Activated CD4-positive, alpha-beta T cell treated with anti-CD3 and anti-CD28 coated beads, Interleukin-2, amount 50 U/mL, for 48 hours (primary cell): ENCODE results near the gene TAAR5.
"Not testable (repeated sequence)": the region's sequence is repeated elsewhere in the genome, so short reads cannot be mapped to it uniquely, and the experiment has no call there.

Experiments
- DNase-seq, 2 experiments: peaks; one replicate each; pipeline ENCODE4 v3.0.0-alpha.2; 2020

TAAR5 gene

DNA sequence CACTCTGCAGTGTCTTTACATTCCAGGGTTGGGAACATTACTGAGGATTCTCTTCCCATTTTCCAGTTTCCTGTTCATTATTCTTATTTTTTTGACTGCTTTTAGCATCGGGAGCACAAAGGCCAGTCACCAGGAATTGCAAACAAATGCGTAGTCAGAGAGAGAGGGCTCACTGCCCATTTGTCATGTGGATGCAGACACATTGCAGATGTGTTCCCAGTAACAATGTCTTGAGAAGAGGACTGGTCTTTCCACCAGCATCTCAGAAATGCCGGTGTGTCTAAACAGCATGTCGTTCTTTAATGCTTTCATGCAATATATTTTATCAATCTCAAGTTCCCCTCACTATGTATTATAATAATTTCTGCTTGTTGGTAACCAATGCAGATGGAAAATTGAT, 20.4 kb downstream of the TAAR5 start:
- DNase-seq, result no peak

DNA sequence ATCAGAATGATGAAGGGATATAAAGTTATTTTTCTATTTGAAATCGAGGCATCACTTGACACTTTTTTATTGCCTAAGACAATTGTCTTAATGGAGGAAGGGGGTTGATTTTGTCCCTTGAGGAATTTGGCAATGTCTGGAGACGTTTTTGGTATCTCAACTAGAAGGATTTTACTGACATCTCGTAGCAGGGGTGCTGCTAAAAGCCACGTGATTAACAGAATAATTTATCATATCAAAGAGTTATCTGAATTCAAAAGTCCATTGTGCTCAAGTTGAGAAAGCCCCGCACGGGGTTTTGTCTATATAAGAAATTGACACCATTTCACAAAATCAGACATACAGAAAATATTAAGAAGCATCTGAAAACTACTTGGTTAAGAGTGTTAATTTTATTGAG, 20.9 kb downstream of the TAAR5 start:
- no peak for DNase-seq

DNA sequence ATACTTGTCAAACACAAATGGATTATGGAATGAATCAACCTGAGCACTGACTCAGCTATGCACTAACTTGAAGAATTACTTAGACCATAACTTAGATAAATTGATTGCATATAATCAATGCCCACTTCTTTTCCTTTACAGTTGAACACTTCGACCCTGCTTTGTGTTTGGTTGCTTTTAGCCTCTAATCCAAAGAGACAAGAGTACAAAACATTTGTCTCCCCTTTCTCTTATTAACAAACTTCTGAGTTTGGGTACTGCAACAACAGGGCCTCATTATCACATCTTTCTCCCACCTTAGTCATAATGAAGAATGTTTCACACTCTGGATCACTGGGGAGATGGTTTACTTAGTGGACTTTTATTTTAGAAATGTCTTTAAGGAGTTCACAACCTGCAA, 22.0 kb downstream of the TAAR5 start:
- DNase-seq, result no peak

DNA sequence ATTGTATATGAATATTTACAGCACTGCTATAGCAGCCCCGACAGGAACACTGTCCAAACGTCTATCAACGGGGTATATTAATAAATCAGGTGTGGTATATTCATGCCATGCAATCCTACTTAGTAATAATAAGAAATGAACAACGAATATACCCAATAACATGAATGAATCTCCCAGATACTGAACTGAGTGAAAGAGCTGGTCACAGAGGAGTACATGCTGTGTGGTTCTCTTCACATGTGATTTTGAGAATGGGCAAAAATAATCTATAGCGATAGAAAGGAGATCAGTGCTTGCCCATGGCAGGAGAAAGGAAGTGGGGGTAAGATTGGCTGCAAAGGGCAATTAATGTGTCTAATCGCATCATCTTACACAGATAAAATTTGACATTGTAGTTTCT, 23.1 kb downstream of the TAAR5 start:
- no peak for DNase-seq

DNA sequence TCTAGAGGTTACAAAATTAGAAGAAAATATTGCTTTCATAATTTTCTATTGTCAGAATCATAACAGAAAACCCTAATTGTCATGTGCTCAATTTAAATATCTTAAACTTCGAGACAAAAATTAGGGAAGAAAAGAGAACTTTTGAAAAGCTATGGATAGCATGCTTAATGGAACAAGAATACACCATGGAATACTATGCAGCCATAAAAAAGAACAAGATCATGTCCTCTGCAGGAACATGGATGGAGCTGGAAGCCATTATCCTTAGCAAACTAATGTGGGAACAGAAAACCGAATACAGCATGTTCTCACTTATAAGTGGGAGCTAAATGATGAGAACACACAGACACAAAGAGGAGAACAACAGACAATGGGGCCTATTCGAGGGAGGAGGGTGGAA, 29.5 kb downstream of the TAAR5 start:
- DNase-seq, result not testable (repeated sequence)

- no peak for DNase-seq
Measured at GRCh38 chr6:132552372-132552771, 37.2 kb downstream of the TAAR5 start, which contains the start of gene TAAR8. TSS of gene TAAR8 (plus strand) at chr6:132552672. CDS start at chr6:132552693, 21 bp downstream.

DNA sequence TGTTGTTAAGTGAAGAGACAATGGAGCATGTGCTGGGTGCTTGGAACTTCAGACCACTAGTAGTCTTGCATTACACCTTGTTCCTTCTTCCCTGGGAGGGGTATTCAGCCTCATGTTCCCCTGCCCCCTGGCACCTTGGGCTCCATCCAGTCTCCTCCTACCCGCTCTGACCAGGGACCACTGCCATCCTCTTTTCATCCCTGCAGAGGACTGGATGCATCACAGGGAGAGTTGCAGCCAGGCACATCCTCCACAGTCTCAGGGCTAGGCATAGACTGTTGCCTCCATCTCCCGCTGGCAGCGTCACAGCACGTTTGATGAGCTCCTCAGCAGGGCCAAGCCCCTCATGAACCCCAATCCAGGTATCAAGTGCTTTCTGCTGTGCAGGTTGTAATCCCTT, 38.3 kb downstream of the TAAR5 start:
- DNase-seq, result no peak

DNA sequence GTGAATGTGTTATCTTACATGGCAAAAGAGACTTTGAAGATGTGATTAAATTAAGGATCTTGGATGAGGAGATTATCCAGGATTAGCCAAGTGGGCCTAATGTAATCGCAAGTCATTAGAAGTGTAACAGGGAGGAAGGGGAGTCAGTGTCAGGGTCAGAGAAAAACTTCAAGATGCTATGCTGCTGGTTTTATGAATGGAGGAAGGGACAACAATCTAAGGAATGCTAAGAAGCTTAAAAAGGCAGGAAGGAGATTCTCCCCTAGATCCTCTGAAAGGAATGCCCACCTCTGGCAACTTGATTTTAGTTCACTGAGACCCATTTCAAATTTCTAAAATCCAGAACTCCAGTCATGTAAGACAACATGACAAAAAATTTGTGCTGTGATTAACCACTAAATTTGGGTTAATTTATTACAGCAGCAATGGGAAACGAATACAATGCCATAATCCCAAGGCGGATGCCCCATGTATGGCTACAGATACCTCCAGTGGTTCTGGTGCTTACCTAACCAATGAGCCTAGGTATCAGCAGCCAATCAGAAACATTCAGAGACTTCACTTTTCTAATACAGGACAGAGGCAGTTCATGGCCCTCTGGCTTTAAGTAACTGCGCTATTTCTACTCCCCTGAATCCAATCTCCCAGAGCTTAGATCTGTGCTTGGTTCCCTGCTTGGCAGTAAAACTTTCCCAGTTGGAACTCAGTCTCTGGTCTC, 40.6 kb downstream of the TAAR5 start:
- no peak for DNase-seq

DNA sequence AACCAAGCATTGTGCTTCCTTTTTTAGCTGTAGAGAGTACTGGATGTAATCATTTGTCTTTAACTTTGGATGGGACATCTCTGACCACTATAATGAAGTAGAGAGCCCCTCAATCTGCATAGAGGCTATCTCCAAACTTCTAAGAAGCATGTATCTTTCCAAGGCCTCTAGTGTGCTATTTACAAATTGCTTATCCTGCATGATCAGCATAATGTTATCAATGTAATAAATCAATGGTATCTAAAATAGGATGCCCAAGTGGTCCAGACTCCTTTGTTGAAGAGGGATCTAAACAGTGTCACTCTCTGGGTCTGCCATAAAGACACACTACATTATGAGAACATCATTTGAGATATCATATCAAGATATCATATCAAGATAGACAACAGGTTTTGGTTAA, 44.7 kb downstream of the TAAR5 start:
- no peak for DNase-seq
